NOMO-1 treated with DMSO at 0.1 percent for 48 hours (cell line): Measurements from ENCODE around the gene HID1.
A peak's percentile ranks its signal among the peaks of the same experiment; 100 is the strongest.
"Not testable (repeated sequence)": the region's sequence is repeated elsewhere in the genome, so short reads cannot be mapped to it uniquely, and the experiment has no call there.

Experiments used
- DNase-seq: peaks from one replicate; lab custom pipeline; 2025; ENCODE audit not compliant: unreplicated experiment; lab: John Stamatoyannopoulos, UW

The HID1 gene

GRCh38 chr17:74972107-74972972 is at the start of gene HID1:
HID1 (minus strand) TSS chr17:74972759; CDS start chr17:74972656, 103 bp downstream.
- no peak for DNase-seq

- no peak for DNase-seq
Measured at GRCh38 chr17:75020331-75021110, 48.0 kb upstream of the HID1 start.

GRCh38 chr17:75019710-75020109 is 47.2 kb upstream of the HID1 start:
- DNase-seq: no peak

- no peak for DNase-seq
Measured at GRCh38 chr17:75019146-75019545, 46.6 kb upstream of the HID1 start.

- DNase-seq: no peak
Measured at GRCh38 chr17:75013092-75013559, 40.6 kb upstream of the HID1 start.

GRCh38 chr17:75012346-75013091 is 40.0 kb upstream of the HID1 start, which contains the start of gene MRPL58:
MRPL58 (plus strand) TSS chr17:75012670; CDS start chr17:75012687, 17 bp downstream.
- peak; percentile 79 for DNase-seq

- no peak for DNase-seq
Measured at GRCh38 chr17:75012096-75012345, 39.5 kb upstream of the HID1 start.

- DNase-seq: no peak
Measured at GRCh38 chr17:75011401-75012095, 39.0 kb upstream of the HID1 start.

GRCh38 chr17:75010683-75011400 is 38.3 kb upstream of the HID1 start:
- no peak for DNase-seq

GRCh38 chr17:75009139-75009724 is 36.7 kb upstream of the HID1 start:
- no peak for DNase-seq

GRCh38 chr17:75008373-75008772 is 35.8 kb upstream of the HID1 start:
- no peak for DNase-seq

GRCh38 chr17:75006653-75007052 is 34.1 kb upstream of the HID1 start:
- DNase-seq: peak; percentile 75

GRCh38 chr17:75006084-75006483 is 33.5 kb upstream of the HID1 start:
- not testable (repeated sequence) for DNase-seq

GRCh38 chr17:75005291-75005690 is 32.7 kb upstream of the HID1 start:
- DNase-seq: no peak

GRCh38 chr17:75004371-75004770 is 31.8 kb upstream of the HID1 start:
- DNase-seq: no peak

GRCh38 chr17:75003957-75004355 is 31.4 kb upstream of the HID1 start:
- DNase-seq: no peak

- DNase-seq: no peak
Measured at GRCh38 chr17:75003070-75003956, 30.8 kb upstream of the HID1 start.

- peak; percentile 74 for DNase-seq
Measured at GRCh38 chr17:75001915-75002843, 29.6 kb upstream of the HID1 start.
